ENCODE data around the gene ITGA6.

The ITGA6 gene

GRCh38 chr2:172427256-172427989 is at the start of gene ITGA6:
ITGA6 (plus strand) TSS chr2:172427586.
- FAIRE-seq: no peak

- no peak for FAIRE-seq
Measured at GRCh38 chr2:172380436-172381274, 46.7 kb upstream of the ITGA6 start.

- FAIRE-seq: no peak
Measured at GRCh38 chr2:172381275-172382027, 45.9 kb upstream of the ITGA6 start.

GRCh38 chr2:172387361-172387760 is 40.0 kb upstream of the ITGA6 start:
- FAIRE-seq: no peak

- FAIRE-seq: no peak
Measured at GRCh38 chr2:172389685-172390339, 37.6 kb upstream of the ITGA6 start.

- FAIRE-seq: no peak
Measured at GRCh38 chr2:172394002-172394401, 33.4 kb upstream of the ITGA6 start.

- FAIRE-seq: no peak
Measured at GRCh38 chr2:172395503-172395902, 31.9 kb upstream of the ITGA6 start.

- no peak for FAIRE-seq
Measured at GRCh38 chr2:172397148-172397834, 30.1 kb upstream of the ITGA6 start.

GRCh38 chr2:172398440-172398839 is 28.9 kb upstream of the ITGA6 start:
- FAIRE-seq: no peak

GRCh38 chr2:172399765-172400164 is 27.6 kb upstream of the ITGA6 start:
- no peak for FAIRE-seq

- FAIRE-seq: no peak
Measured at GRCh38 chr2:172402198-172402597, 25.2 kb upstream of the ITGA6 start.

GRCh38 chr2:172403402-172403801 is 24.0 kb upstream of the ITGA6 start:
- FAIRE-seq: no peak

GRCh38 chr2:172403881-172404468 is 23.4 kb upstream of the ITGA6 start:
- no peak for FAIRE-seq

- no peak for FAIRE-seq
Measured at GRCh38 chr2:172404824-172405223, 22.6 kb upstream of the ITGA6 start.

GRCh38 chr2:172405673-172406072 is 21.7 kb upstream of the ITGA6 start:
- FAIRE-seq: no peak

GRCh38 chr2:172408143-172408766 is 19.1 kb upstream of the ITGA6 start:
- no peak for FAIRE-seq

GRCh38 chr2:172409042-172409441 is 18.3 kb upstream of the ITGA6 start:
- FAIRE-seq: no peak

GRCh38 chr2:172412984-172413492 is 14.3 kb upstream of the ITGA6 start:
- FAIRE-seq: no peak

- no peak for FAIRE-seq
Measured at GRCh38 chr2:172415157-172415864, 12.1 kb upstream of the ITGA6 start.

GRCh38 chr2:172415865-172416183 is 11.6 kb upstream of the ITGA6 start:
- FAIRE-seq: no peak
